Heart left ventricle (tissue), 16 donors: ENCODE data around the gene MAP4K5. TPM values are rescaled to one million over a fixed set of nuclear protein-coding genes. Genes with fewer than 3 reads are reported as not detected.

Source experiments
- ATAC-seq, 4 donors: fragments of 200-7000 bp; cut with Tn5 transposase; one replicate each; pipeline ENCODE4 v1.9.1; 2020 to 2022; ENCODE audit warnings: moderate library complexity in 4 of 4, mild to moderate bottlenecking in 3 of 4, moderate number of reproducible peaks in 1 of 4
- DNase-seq, 5 donors: peaks; one replicate each; pipeline ENCODE4 v3.0.0-alpha.2; 2020
- H3K27ac ChIP-seq, 12 donors: fragments of 200-600 bp; sonication (generic) in 4 of 12; one replicate each; pipeline versions ENCODE4 v1.5.0 to v1.8.0; 2016 to 2022; ENCODE audit warnings: mild to moderate bottlenecking in 2 of 12
- H3K27me3 ChIP-seq, 9 donors: fragments of 200-600 bp; sonication (generic) in 2 of 9; one replicate each; pipeline versions ENCODE4 v1.5.1 to v1.8.0; 2016 to 2022; ENCODE audit warnings: mild to moderate bottlenecking in 3 of 9
- H3K36me3 ChIP-seq, 9 donors: fragments of 200-600 bp; sonication (generic) in 2 of 9; one replicate each; pipeline versions ENCODE4 v1.5.0 to v1.8.0; 2018 to 2022; ENCODE audit warnings: mild to moderate bottlenecking in 2 of 9
- H3K4me1 ChIP-seq, 12 donors: fragments of 200-600 bp; sonication (generic) in 4 of 12; one replicate each; pipeline versions ENCODE4 v1.5.0 to v1.8.0; 2016 to 2022; ENCODE audit warnings: mild to moderate bottlenecking in 3 of 12
- H3K4me3 ChIP-seq, 12 donors: fragments of 200-600 bp; sonication (generic) in 4 of 12; one replicate each; pipeline versions ENCODE4 v1.5.0 to v1.8.0; 2017 to 2022; ENCODE audit warnings: mild to moderate bottlenecking in 9 of 12, moderate library complexity in 4 of 12
- H3K9me3 ChIP-seq, 12 donors: fragments of 200-600 bp; sonication (generic) in 4 of 12; one replicate each; pipeline versions ENCODE4 v1.5.0 to v1.8.0; 2016 to 2022; ENCODE audit warnings: mild to moderate bottlenecking in 1 of 12
- CTCF ChIP-seq, 12 donors: fragments of 200-600 bp; sonication (generic) in 4 of 12; IDR thresholded peaks; one replicate each; pipeline versions ENCODE4 v1.5.0 to v1.8.0; 2018 to 2022; ENCODE audit warnings: antibody characterized with exemption in 12 of 12, mild to moderate bottlenecking in 5 of 12
- POLR2A ChIP-seq, 2 donors: fragments of 450-650 bp; IDR thresholded peaks; one replicate each; pipeline ENCODE4 v1.6.1; 2017; ENCODE audit warnings: antibody characterized with exemption in 2 of 2, mild to moderate bottlenecking in 2 of 2, moderate library complexity in 2 of 2
- WGBS, 4 donors: extraction: QIAGEN DNeasy Blood & Tissue Kit in 2 of 4; methylation state at CpG; one replicate each; pipeline versions ENCODE4 v1.1.5 to v1.1.7; 2013 to 2018; 5-methylcytosine and 5-hydroxymethylcytosine counted together
- intact Hi-C, 10 donors: fragments of 100-400 bp; cut with DNase I; formaldehyde crosslinking; loops; one replicate each; pipeline versions ENCODE4 v1.11.1 to v1.14.2; 2022
- polyA plus RNA-seq, 2 donors: library from polyadenylated mRNA; stranded (reverse); fragments of 200-250 nt; gene quantifications; one replicate each; pipeline ENCODE4 v1.2.3, GENCODE V29; 2013
- total RNA-seq, 9 donors: library from RNA; depleted of rRNA in 2 of 9; stranded (reverse); fragments of >200 nt in 2 of 9; fragmentation: NEBNext Ultra II Directional in 3 of 9; extraction: Animal tissue kit (Norgen Biotek cat#: 25700) in 3 of 9; gene quantifications; one replicate each; pipeline versions ENCODE4 v1.1.0 to v1.2.4, GENCODE V29; 2016 to 2023
- donor health status: ischemic (EF 13 %, LVEDD 7.1; RV severe dilation, severe dysfunction).
- donor health status: healthy with polysubstance abuse.
- donor health status: DM: no; HTN: yes; CAD: no.
- donor health status: DM: no; HTN: no; CAD: no.
- donor health status: ischemic (EF 25% LVEDD 6.9; RV normal size, moderate dysfunction).
- donor health status: ischemic (EF 25% LVEDD 5.7; RV mildly dilated, moderate dysfunction).
- donor health status: healthy.
- donor health status: DM: yes; HTN: yes; CAD: no.
- donor health status: ischemic (EF 35%, LVEDD 5.7; RV mildly dilated, moderate dysfunction).
- donor health status: nonischemic (EF 11% LVEDD 7.7; RV severe dilation, severe dysfunction).
- donor health status: DM: yes; HTN: yes; CAD: no.
- donor health status: PGD.
- donor health status: ischemic (EF 29% LVEDD 5.4; RV normal size, mild dysfunction).
- donor health status: nonischemic (EF 23%, LVEDD 6.1; RV moderate dilation, normal function).

Gene MAP4K5
- total and polyA plus RNA-seq, 11 donors, result 4.7 to 43.3 (median 16.6) TPM

GRCh38 chr14:50371546-50371945 is 160.8 kb downstream of the MAP4K5 start:
- no peak for ATAC-seq
- WGBS, 4 donors, result 87 to 98% (median 92%) methylated on average over 4 of the region's 4 CpGs

More at GRCh38 chr14:50371546-50371945, 160.8 kb downstream of the MAP4K5 start:
- TF ChIP-seq CTCF (IDR thresholded peaks at IDR 0.05) (no peak), POLR2A (IDR thresholded peaks at IDR 0.05) (no peak)
- H3K27me3 ChIP-seq, result no peaks in the 10 kb centered on the region
- no peaks in the 10 kb centered on the region for H3K36me3 ChIP-seq
- no peak for DNase-seq
- no peak overlapping the region for H3K27ac ChIP-seq
- no peak overlapping the region for H3K4me3 ChIP-seq
- no peaks in the 10 kb centered on the region for H3K9me3 ChIP-seq
- intact Hi-C loops, result no loop called here
- H3K4me1 ChIP-seq, result peaks cover 0 to 3% (median 0%) of the 10 kb centered on the region in 12 donors

Other genes with a start within 250 kb of the MAP4K5 start
- gene L2HGDH, start 220.3 kb downstream of the MAP4K5 start, total RNA-seq, result 10 to 100 TPM in 3 of 9 donors, 1 to 10 TPM in 6; 6.5 to 12.2 (median 9.1) TPM
- 10 to 100 TPM in 1 of 2 donors, 1 to 10 TPM in 1; 2.5 to 10.6 TPM for gene L2HGDH, start 220.3 kb downstream of the MAP4K5 start, polyA plus RNA-seq
- gene DMAC2L, start 220.2 kb downstream of the MAP4K5 start, total RNA-seq, result 10 to 100 TPM; 12.6 to 29.9 (median 23.7) TPM
- gene DMAC2L, start 220.2 kb downstream of the MAP4K5 start, polyA plus RNA-seq, result 10 to 100 TPM; 16.0 to 19.8 TPM
- 1 to 10 TPM; 1.7 to 7.0 (median 2.6) TPM for gene CDKL1, start 135.7 kb downstream of the MAP4K5 start, total RNA-seq
- gene CDKL1, start 135.7 kb downstream of the MAP4K5 start, polyA plus RNA-seq, result 1 to 10 TPM in 1 of 2 donors, under 1 TPM in 1; 0.34 to 2.1 TPM
- 1 to 10 TPM in 5 of 9 donors, under 1 TPM in 4; 0.28 to 3.1 (median 1.1) TPM for gene ATL1, start 27.6 kb upstream of the MAP4K5 start, total RNA-seq
- gene ATL1, start 27.6 kb upstream of the MAP4K5 start, polyA plus RNA-seq, result under 1 TPM; 0.30 to 0.67 TPM
- 10 to 100 TPM; 22.0 to 35.3 (median 25.4) TPM for gene SAV1, start 135.7 kb upstream of the MAP4K5 start, total RNA-seq
- 10 to 100 TPM; 15.2 to 19.0 TPM for gene SAV1, start 135.7 kb upstream of the MAP4K5 start, polyA plus RNA-seq